ENCODE data around the gene FABP2. TPM values are rescaled to one million over a fixed set of nuclear protein-coding genes. Genes with fewer than 3 reads are reported as not detected.

The FABP2 gene
- total RNA-seq, 2 experiments from 2014 or later: not detected

- H3K27ac Mint-ChIP-seq: no peak overlapping the region
- no peak overlapping the region for H3K4me3 Mint-ChIP-seq
- POLR2A ChIA-PET: no interaction called here
- ATAC-seq (no peak), DNase-seq (no peak)
- peaks cover 3% of the 10 kb centered on the region for H3K27me3 Mint-ChIP-seq
- intact Hi-C loops (cut with DNase I, micrococcal nuclease): loop anchor here in 1 of 2 experiments (5.0 kb wide), 1 partner anchor 467 kb away; the partner anchor contains the start of gene SEC24D
- CTCF ChIA-PET: interaction anchor here (0.7 to 1.3 kb wide), 2 partner anchors 16 to 165 kb away, joined by 3 read pairs; no protein-coding TSS in a partner anchor
- H3K4me1 Mint-ChIP-seq: peaks cover 9% of the 10 kb centered on the region
- no peaks in the 10 kb centered on the region for H3K9me3 Mint-ChIP-seq (ENCODE audit: low read depth)
- H3K36me3 Mint-ChIP-seq (ENCODE audit: low read depth): peaks cover 12% of the 10 kb centered on the region
Measured at GRCh38 chr4:119304431-119304830, 17.5 kb downstream of the FABP2 start.

- no peak overlapping the region for H3K4me3 Mint-ChIP-seq
- no peak for ATAC-seq
- H3K9me3 Mint-ChIP-seq (ENCODE audit: low read depth): no peaks in the 10 kb centered on the region
- H3K27me3 Mint-ChIP-seq: peaks cover 2% of the 10 kb centered on the region
- intact Hi-C loops (cut with DNase I, micrococcal nuclease): loop anchor here in 1 of 2 experiments (5.0 kb wide), 1 partner anchor 466 kb away; the partner anchor contains the start of gene SEC24D
- H3K4me1 Mint-ChIP-seq: peaks cover 13% of the 10 kb centered on the region
- H3K36me3 Mint-ChIP-seq (ENCODE audit: low read depth): peaks cover 19% of the 10 kb centered on the region
- H3K27ac Mint-ChIP-seq: no peak overlapping the region
- POLR2A ChIA-PET: no interaction called here
- no peak for DNase-seq
- CTCF ChIA-PET: no interaction called here
Measured at GRCh38 chr4:119303587-119304305, 18.2 kb downstream of the FABP2 start.

- ATAC-seq: no peak
- POLR2A ChIA-PET: no interaction called here
- peak overlapping the region; percentile 35 for H3K27ac Mint-ChIP-seq
- H3K9me3 Mint-ChIP-seq (ENCODE audit: low read depth): no peaks in the 10 kb centered on the region
- peaks cover 23% of the 10 kb centered on the region for H3K4me1 Mint-ChIP-seq
- no peak for DNase-seq
- H3K27me3 Mint-ChIP-seq: peaks cover 2% of the 10 kb centered on the region
- H3K4me3 Mint-ChIP-seq: peak overlapping the region; percentile 100
- peaks cover 31% of the 10 kb centered on the region for H3K36me3 Mint-ChIP-seq (ENCODE audit: low read depth)
- CTCF ChIA-PET: interaction anchor here (0.6 kb wide), 1 partner anchor 326 kb away, joined by 3 read pairs; no protein-coding TSS in a partner anchor
- intact Hi-C loops (cut with DNase I, micrococcal nuclease): loop anchor here in 1 of 2 experiments (5.0 kb wide), 1 partner anchor 465 kb away; the partner anchor contains the start of gene SEC24D
Measured at GRCh38 chr4:119302073-119302832, 19.7 kb downstream of the FABP2 start.

- peak overlapping the region; percentile 100 for H3K4me3 Mint-ChIP-seq
- H3K4me1 Mint-ChIP-seq: peaks cover 25% of the 10 kb centered on the region
- intact Hi-C loops (cut with DNase I, micrococcal nuclease): loop anchor here (1.0 to 5.0 kb wide), 7 partner anchors 62 to 615 kb away; partner anchors contain the start of genes METTL14 (in 1 of the 2), SEC24D (in 1 of the 2) and USP53 (in 1 of the 2)
- H3K9me3 Mint-ChIP-seq (ENCODE audit: low read depth): peaks cover 3% of the 10 kb centered on the region
- ChIA-PET POLR2A (interaction anchor here (0.5 to 1.6 kb wide), 3 partner anchors 9 to 342 kb away, joined by 3 to 9 read pairs (median 4); partner anchors contain the start of gene USP53), CTCF (interaction anchor here (0.6 to 4.3 kb wide), 9 partner anchors 12 to 750 kb away, joined by 3 to 36 read pairs (median 4); partner anchors contain the start of gene USP53)
- peak overlapping the region; percentile 96 for H3K27ac Mint-ChIP-seq
- no peaks in the 10 kb centered on the region for H3K27me3 Mint-ChIP-seq
- DNase-seq (peak; percentile 97), ATAC-seq (peak; percentile 98)
- H3K36me3 Mint-ChIP-seq (ENCODE audit: low read depth): peaks cover 40% of the 10 kb centered on the region
Measured at GRCh38 chr4:119300101-119300978, 21.6 kb downstream of the FABP2 start.

- peaks cover 40% of the 10 kb centered on the region for H3K36me3 Mint-ChIP-seq (ENCODE audit: low read depth)
- peaks cover 25% of the 10 kb centered on the region for H3K4me1 Mint-ChIP-seq
- no peaks in the 10 kb centered on the region for H3K27me3 Mint-ChIP-seq
- H3K4me3 Mint-ChIP-seq: peak overlapping the region; percentile 100
- intact Hi-C loops (cut with DNase I, micrococcal nuclease): loop anchor here (1.0 to 5.0 kb wide), 7 partner anchors 61 to 614 kb away; partner anchors contain the start of genes USP53 (in 2 of the 2), METTL14 (in 1 of the 2) and SEC24D (in 1 of the 2)
- no peak for ATAC-seq
- ChIA-PET POLR2A (interaction anchor here (1.6 kb wide), 1 partner anchor 87 kb away, joined by 9 read pairs; the partner anchor contains the start of gene USP53), CTCF (interaction anchor here (0.8 to 4.3 kb wide), 10 partner anchors 12 to 750 kb away, joined by 3 to 36 read pairs (median 4); partner anchors contain the start of gene USP53)
- H3K9me3 Mint-ChIP-seq (ENCODE audit: low read depth): peaks cover 3% of the 10 kb centered on the region
- H3K27ac Mint-ChIP-seq: peak overlapping the region; percentile 96
- DNase-seq: no peak
Measured at GRCh38 chr4:119299741-119300100, 22.2 kb downstream of the FABP2 start.

- Mint-ChIP-seq H3K4me1 (peaks cover 25% of the 10 kb centered on the region), H3K27ac (peak overlapping the region; percentile 96), H3K36me3 (ENCODE audit: low read depth) (peaks cover 40% of the 10 kb centered on the region), H3K4me3 (peak overlapping the region; percentile 100), H3K9me3 (ENCODE audit: low read depth) (peaks cover 3% of the 10 kb centered on the region), H3K27me3 (no peaks in the 10 kb centered on the region)
- ChIA-PET POLR2A (interaction anchor here (1.6 kb wide), 1 partner anchor 86 kb away, joined by 9 read pairs; the partner anchor contains the start of gene USP53), CTCF (interaction anchor here (0.9 to 4.3 kb wide), 7 partner anchors 11 to 751 kb away, joined by 3 to 36 read pairs (median 4); partner anchors contain the start of gene USP53)
- peak; percentile 11 for DNase-seq
- intact Hi-C loops (cut with DNase I, micrococcal nuclease): loop anchor here in 1 of 2 experiments (1.0 kb wide), 1 partner anchor 87 kb away; the partner anchor contains the start of gene USP53
- ATAC-seq: peak; percentile 34
Measured at GRCh38 chr4:119299260-119299671, 22.7 kb downstream of the FABP2 start.

- Mint-ChIP-seq H3K27ac (no peak overlapping the region), H3K4me3 (peak overlapping the region; percentile 100), H3K36me3 (ENCODE audit: low read depth) (peaks cover 41% of the 10 kb centered on the region), H3K9me3 (ENCODE audit: low read depth) (peaks cover 3% of the 10 kb centered on the region), H3K27me3 (no peaks in the 10 kb centered on the region), H3K4me1 (peaks cover 25% of the 10 kb centered on the region)
- DNase-seq (no peak), ATAC-seq (no peak)
- intact Hi-C loops (cut with DNase I, micrococcal nuclease): no loop called here
- ChIA-PET POLR2A (no interaction called here), CTCF (interaction anchor here (0.9 to 4.3 kb wide), 3 partner anchors 9 to 256 kb away, joined by 3 to 36 read pairs (median 4); no protein-coding TSS in a partner anchor)
Measured at GRCh38 chr4:119297795-119298194, 24.1 kb downstream of the FABP2 start.

GRCh38 chr4:119296356-119296755, 25.6 kb downstream of the FABP2 start:
- ChIA-PET POLR2A (no interaction called here), CTCF (no interaction called here)
- intact Hi-C loops (cut with DNase I, micrococcal nuclease): no loop called here
- H3K4me1 Mint-ChIP-seq: peaks cover 24% of the 10 kb centered on the region
- H3K9me3 Mint-ChIP-seq (ENCODE audit: low read depth): peaks cover 3% of the 10 kb centered on the region
- H3K4me3 Mint-ChIP-seq: no peak overlapping the region
- H3K27ac Mint-ChIP-seq: peak overlapping the region; percentile 2
- DNase-seq: no peak
- no peaks in the 10 kb centered on the region for H3K27me3 Mint-ChIP-seq
- peaks cover 46% of the 10 kb centered on the region for H3K36me3 Mint-ChIP-seq (ENCODE audit: low read depth)
- ATAC-seq: no peak

GRCh38 chr4:119290598-119290997, 31.3 kb downstream of the FABP2 start:
- CTCF ChIA-PET: interaction anchor here (1.4 to 3.5 kb wide), 2 partner anchors 250 to 301 kb away, joined by 3 to 21 read pairs; no protein-coding TSS in a partner anchor
- intact Hi-C loops (cut with DNase I, micrococcal nuclease): no loop called here
- POLR2A ChIA-PET: interaction anchor here (0.6 kb wide), 1 partner anchor 10 kb away, joined by 3 read pairs; a partner anchor contains a TSS

GRCh38 chr4:119289313-119289712, 32.6 kb downstream of the FABP2 start:
- Mint-ChIP-seq H3K36me3 (ENCODE audit: low read depth) (peaks cover 8% of the 10 kb centered on the region), H3K27me3 (no peaks in the 10 kb centered on the region), H3K9me3 (ENCODE audit: low read depth) (no peaks in the 10 kb centered on the region), H3K4me1 (peaks cover 7% of the 10 kb centered on the region), H3K4me3 (no peak overlapping the region), H3K27ac (no peak overlapping the region)
- ATAC-seq: no peak
- no peak for DNase-seq
- intact Hi-C loops (cut with DNase I, micrococcal nuclease): loop anchor here (5.0 to 10.0 kb wide), 3 partner anchors 52 to 517 kb away; no protein-coding TSS in a partner anchor
- CTCF ChIA-PET: interaction anchor here (1.4 to 1.5 kb wide), 2 partner anchors 250 to 300 kb away, joined by 3 to 7 read pairs; no protein-coding TSS in a partner anchor
- POLR2A ChIA-PET: no interaction called here

More at GRCh38 chr4:119290598-119290997, 31.3 kb downstream of the FABP2 start:
- Mint-ChIP-seq H3K27me3 (no peaks in the 10 kb centered on the region), H3K36me3 (ENCODE audit: low read depth) (peaks cover 8% of the 10 kb centered on the region), H3K9me3 (ENCODE audit: low read depth) (no peaks in the 10 kb centered on the region), H3K4me1 (no peaks in the 10 kb centered on the region), H3K4me3 (no peak overlapping the region), H3K27ac (no peak overlapping the region)
- DNase-seq: no peak
- no peak for ATAC-seq

All from activated CD4-positive, alpha-beta T cell treated with anti-CD3 and anti-CD28 coated beads for 36 hours (primary cell).